Upper lobe of left lung (tissue), 6 donors: Measurements from ENCODE around the gene FNDC8. TPM values are rescaled to one million over a fixed set of nuclear protein-coding genes. Genes with fewer than 3 reads are reported as not detected.

Source experiments
- ATAC-seq, 2 donors: fragments of 200-7000 bp; cut with Tn5 transposase; one replicate each; pipeline ENCODE4 v1.9.1; 2022; ENCODE audit warnings: mild to moderate bottlenecking in 2 of 2, moderate library complexity in 2 of 2; ENCODE audit not compliant: low FRiP score in 2 of 2
- DNase-seq, 2 donors: peaks; one replicate each; pipeline ENCODE4 v3.0.0-alpha.2; 2019 to 2020
- H3K27ac ChIP-seq, 4 donors: fragments of 200-600 bp; sonication (generic); one replicate each; pipeline ENCODE4 v1.5.1; 2016 to 2019
- H3K27me3 ChIP-seq, 4 donors: fragments of 200-600 bp; sonication (generic); one replicate each; pipeline ENCODE4 v1.5.1; 2017 to 2019
- H3K36me3 ChIP-seq, 4 donors: fragments of 200-600 bp; sonication (generic); one replicate each; pipeline ENCODE4 v1.5.1; 2016 to 2019
- H3K4me1 ChIP-seq, 4 donors: fragments of 200-600 bp; sonication (generic); one replicate each; pipeline ENCODE4 v1.5.1; 2018 to 2019
- H3K4me3 ChIP-seq, 4 donors: fragments of 200-600 bp; sonication (generic); one replicate each; pipeline ENCODE4 v1.5.1; 2017 to 2019; ENCODE audit warnings: mild to moderate bottlenecking in 2 of 4, moderate library complexity in 1 of 4
- H3K9me3 ChIP-seq, 4 donors: fragments of 200-600 bp; sonication (generic); one replicate each; pipeline ENCODE4 v1.5.1; 2018 to 2019
- CTCF ChIP-seq, 6 experiments: fragments of 450-650 bp in 4 of 6; fragments of 200-600 bp in 2 of 6; sonication (generic) in 2 of 6; IDR thresholded peaks; one replicate each; pipeline ENCODE4 v1.5.1; 2016 to 2019; ENCODE audit warnings: antibody characterized with exemption in 6 of 6
- EP300 ChIP-seq, 4 donors: sonication (generic); formaldehyde crosslinking; IDR thresholded peaks; one replicate each; pipeline ENCODE4 v1.5.1; 2017; ENCODE audit warnings: antibody characterized with exemption in 4 of 4, control low read depth in 2 of 4
- POLR2A ChIP-seq, 4 donors: fragments of 450-650 bp; IDR thresholded peaks; one replicate each; pipeline ENCODE4 v1.5.1; 2016 to 2017; ENCODE audit warnings: antibody characterized with exemption in 4 of 4, mild to moderate bottlenecking in 2 of 4
- POLR2AphosphoS5 ChIP-seq, 2 donors: sonication (generic); formaldehyde crosslinking; IDR thresholded peaks; one replicate each; pipeline ENCODE4 v1.5.1; 2017; ENCODE audit warnings: antibody characterized with exemption in 2 of 2
- WGBS, 2 donors: methylation state at CpG; one replicate each; pipeline ENCODE4 v1.1.5; 2017 to 2018; 5-methylcytosine and 5-hydroxymethylcytosine counted together
- total RNA-seq, 6 donors: library from RNA; depleted of rRNA in 4 of 6; stranded (reverse); fragments of >200 nt in 4 of 6; gene quantifications; one replicate each; pipeline versions ENCODE4 v1.1.0 to v1.2.1, GENCODE V29; 2016 to 2021
- donor health status: DM: no; HTN: no; CAD: no; lungs with moderate emphysema.
- donor health status: DM: no; HTN: yes; CAD: no; lungs with severe emphysema.

Gene FNDC8
- total RNA-seq, 6 donors from 2014 or later = not detected

- WGBS, 2 donors = 63 to 65% methylated on average over 8 of the region's 8 CpGs
- Histone ChIP-seq H3K36me3 (peaks cover 3 to 25% (median 9%) of the 10 kb centered on the region in 4 donors), H3K4me3 (peak overlapping the region in 3 of 4 donors; percentile 83 to 98 (median 93)), H3K27me3 (no peaks in the 10 kb centered on the region), H3K9me3 (no peaks in the 10 kb centered on the region), H3K4me1 (peaks cover 11 to 21% (median 17%) of the 10 kb centered on the region in 4 donors), H3K27ac (peak overlapping the region in 2 of 4 donors; percentile 48 to 65)
- no peak for ATAC-seq
- TF ChIP-seq POLR2A (IDR thresholded peaks at IDR 0.05) (no peak), CTCF (IDR thresholded peaks at IDR 0.05) (no peak), POLR2AphosphoS5 (IDR thresholded peaks at IDR 0.05) (no peak), EP300 (IDR thresholded peaks at IDR 0.05) (no peak)
- no peak for DNase-seq
These were observed 21.0 kb downstream of the FNDC8 start for GRCh38 chr17:35142467-35142796.

- TF ChIP-seq CTCF (IDR thresholded peaks at IDR 0.05) (no peak), POLR2A (IDR thresholded peaks at IDR 0.05) (no peak), EP300 (IDR thresholded peaks at IDR 0.05) (no peak), POLR2AphosphoS5 (IDR thresholded peaks at IDR 0.05) (no peak)
- Histone ChIP-seq H3K27ac (no peak overlapping the region), H3K27me3 (no peaks in the 10 kb centered on the region), H3K4me3 (no peak overlapping the region), H3K9me3 (no peaks in the 10 kb centered on the region), H3K36me3 (peaks cover 0 to under 1% (median 0%) of the 10 kb centered on the region in 4 donors), H3K4me1 (peaks cover 11 to 21% (median 17%) of the 10 kb centered on the region in 4 donors)
- 70 to 79% methylated on average over 4 of the region's 4 CpGs for WGBS, 2 donors
- ATAC-seq (no peak), DNase-seq (no peak)
These were observed 23.4 kb downstream of the FNDC8 start for GRCh38 chr17:35144840-35145239.

GRCh38 chr17:35146214-35146833, 24.9 kb downstream of the FNDC8 start:
- Histone ChIP-seq H3K4me1 (peaks cover 1 to 10% (median 7%) of the 10 kb centered on the region in 4 donors), H3K27ac (no peak overlapping the region), H3K4me3 (no peak overlapping the region), H3K27me3 (no peaks in the 10 kb centered on the region), H3K9me3 (no peaks in the 10 kb centered on the region), H3K36me3 (no peaks in the 10 kb centered on the region)
- DNase-seq = no peak
- no peak for ATAC-seq
- TF ChIP-seq POLR2AphosphoS5 (IDR thresholded peaks at IDR 0.05) = no peak
- TF ChIP-seq EP300 (IDR thresholded peaks at IDR 0.05) = no peak
- no peak for TF ChIP-seq POLR2A (IDR thresholded peaks at IDR 0.05)
- no peak for TF ChIP-seq CTCF (IDR thresholded peaks at IDR 0.05)
- 75 to 78% methylated on average over 4 of the region's 4 CpGs for WGBS, 2 donors

- no peaks in the 10 kb centered on the region for H3K9me3 ChIP-seq
- H3K27ac ChIP-seq = no peak within 1 kb of the TSS
- 76 to 93% methylated on average over 2 to 4 of the region's 4 CpGs for WGBS, 2 donors
- peaks cover 0 to 2% (median under 1%) of the 10 kb centered on the region in 4 donors for H3K4me1 ChIP-seq
- DNase-seq (no peak), ATAC-seq (no peak)
- no peak within 1 kb of the TSS for H3K4me3 ChIP-seq
- H3K27me3 ChIP-seq = no peaks in the 10 kb centered on the region
- TF ChIP-seq POLR2AphosphoS5 (IDR thresholded peaks at IDR 0.05) = no peak
- TF ChIP-seq EP300 (IDR thresholded peaks at IDR 0.05) = no peak
- no peaks in the 10 kb centered on the region for H3K36me3 ChIP-seq
These were observed 26.0 kb downstream of the FNDC8 start, which contains the start of gene UNC45B for GRCh38 chr17:35147375-35147905. UNC45B (plus strand) TSS chr17:35147817; CDS start chr17:35148264, 447 bp downstream.

GRCh38 chr17:35148144-35148543, 26.7 kb downstream of the FNDC8 start:
- WGBS, 2 donors = 44 to 71% methylated on average over 8 to 9 of the region's 9 CpGs
- H3K27ac ChIP-seq = no peak overlapping the region
- no peaks in the 10 kb centered on the region for H3K4me1 ChIP-seq
- H3K36me3 ChIP-seq = no peaks in the 10 kb centered on the region
- DNase-seq (peak in 1 of 2 donors; percentile 38), ATAC-seq (peak in 1 of 2 donors; percentile 6)
- H3K9me3 ChIP-seq = no peaks in the 10 kb centered on the region
- H3K27me3 ChIP-seq = no peaks in the 10 kb centered on the region
- TF ChIP-seq EP300 (IDR thresholded peaks at IDR 0.05) (no peak), CTCF (IDR thresholded peaks at IDR 0.05) (no peak), POLR2AphosphoS5 (IDR thresholded peaks at IDR 0.05) (no peak), POLR2A (IDR thresholded peaks at IDR 0.05) (no peak)
- no peak overlapping the region for H3K4me3 ChIP-seq
